HCT116 (cell line): Measurements from ENCODE around the gene ARHGAP19. TPM values are rescaled to one million over a fixed set of nuclear protein-coding genes. Genes with fewer than 3 reads are reported as not detected.

Experiments used
- ATAC-seq: fragments of 200-7000 bp; cut with Tn5 transposase; 2 replicates; pipeline ENCODE4 v1.9.1; 2020; ENCODE audit warnings: mild to moderate bottlenecking, moderate library complexity
- BruUV-seq: library from RNA; stranded (reverse); fragments of 400-500 nt; replicated peaks from 2 replicates; lab custom pipeline; 2021; lab: Mats Ljungman, UMichigan
- CTCF ChIA-PET: fragments of 300-600 bp; sonication (Branson Sonifier 250); formaldehyde crosslinking; loops from one replicate; lab custom pipeline; 2021; ENCODE audit warnings: antibody characterized with exemption; lab: Charles Lee
- POLR2A ChIA-PET: fragments of 300-600, 350-600 bp; sonication (Branson Sonifier 250); formaldehyde crosslinking; loops from one replicate; lab custom pipeline; 2021; ENCODE audit warnings: antibody characterized with exemption; lab: Charles Lee
- RAD21 ChIA-PET, 2 experiments: fragments of 300-600 bp; sonication (Branson Sonifier 250); formaldehyde crosslinking; loops; one replicate each; lab custom pipeline; 2023; ENCODE audit warnings: low total read pairs in 2 of 2; ENCODE audit not compliant: uncharacterized antibody in 2 of 2, unreplicated experiment in 2 of 2, low non-redundant PET in 1 of 2; lab: Charles Lee
- DNase-seq: peaks from one replicate; pipeline ENCODE4 v3.0.0-alpha.2; 2010; ENCODE audit warnings: low read depth, low spot score
- H2AFZ ChIP-seq: fragments of 200-600 bp; shearing (Covaris generic), sonication (generic); 2 replicates; pipeline ENCODE4 v1.6.1; 2017; ENCODE audit warnings: low read depth, mixed run types, mixed read lengths, antibody characterized with exemption, low read length; ENCODE audit not compliant: poor library complexity, severe bottlenecking
- H3K27ac ChIP-seq: 2 replicates; pipeline ENCODE4 v1.5.1; 2012; ENCODE audit warnings: low read depth, low read length
- H3K27me3 ChIP-seq: fragments of 200-600 bp; sonication (generic); 2 replicates; pipeline ENCODE4 v1.6.1; 2016; ENCODE audit warnings: mixed run types, low read length, mixed read lengths; ENCODE audit not compliant: insufficient read depth
- H3K36me3 ChIP-seq, 2 experiments: fragments of 200-500 bp in 1 of 2; fragments of 200-600 bp in 1 of 2; sonication (Bioruptor generic) in 1 of 2; sonication (generic) in 1 of 2; 2 replicates each; pipeline versions ENCODE4 v1.5.1 to v1.6.1; 2014 to 2016; ENCODE audit warnings: low read length in 2 of 2, inconsistent platforms in 1 of 2, mixed read lengths in 1 of 2, mixed run types in 1 of 2; ENCODE audit not compliant: insufficient read depth in 2 of 2, control insufficient read depth in 1 of 2
- H3K4me1 ChIP-seq, 2 experiments: fragments of 200-600 bp in 1 of 2; sonication (generic) in 1 of 2; 2 replicates each; pipeline versions ENCODE4 v1.5.1 to v1.6.1; 2012 to 2017; ENCODE audit warnings: low read length in 2 of 2, inconsistent platforms in 1 of 2, mild to moderate bottlenecking in 1 of 2, mixed read lengths in 1 of 2, mixed run types in 1 of 2, moderate library complexity in 1 of 2; ENCODE audit not compliant: insufficient read depth in 2 of 2, control insufficient read depth in 1 of 2
- H3K4me2 ChIP-seq: fragments of 200-600 bp; sonication (generic); 2 replicates; pipeline ENCODE4 v1.6.1; 2017; ENCODE audit warnings: mixed run types, low read length, mixed read lengths
- H3K4me3 ChIP-seq, 2 experiments: fragments of 200-600 bp in 1 of 2; sonication (generic) in 1 of 2; replicated peaks in 1 of 2; 2 replicates each; pipeline ENCODE4 v1.5.1; 2011 to 2016; ENCODE audit warnings: low read length in 2 of 2, control low read depth in 1 of 2, low read depth in 1 of 2, mild to moderate bottlenecking in 1 of 2, mixed read lengths in 1 of 2, mixed run types in 1 of 2
- H3K79me2 ChIP-seq: fragments of 200-600 bp; sonication (generic); 2 replicates; pipeline ENCODE4 v1.6.1; 2017; ENCODE audit warnings: mild to moderate bottlenecking, mixed run types, low read length, moderate library complexity, mixed read lengths; ENCODE audit not compliant: insufficient read depth
- H3K9ac ChIP-seq: fragments of 200-600 bp; sonication (generic); 2 replicates; pipeline ENCODE4 v1.6.1; 2016; ENCODE audit warnings: low read length, mixed read lengths
- H3K9me2 ChIP-seq: fragments of 200-600 bp; sonication (generic), shearing (Covaris generic); 2 replicates; pipeline ENCODE4 v1.6.1; 2017; ENCODE audit warnings: mixed run types, mild to moderate bottlenecking, moderate library complexity; ENCODE audit not compliant: insufficient read depth
- H3K9me3 ChIP-seq, 2 experiments: fragments of 200-500 bp in 1 of 2; fragments of 200-600 bp in 1 of 2; sonication (Bioruptor generic) in 1 of 2; sonication (generic) in 1 of 2; 2 replicates each; pipeline ENCODE4 v1.6.1; 2014 to 2017; ENCODE audit warnings: low read length in 2 of 2, mixed read lengths in 2 of 2, inconsistent platforms in 1 of 2, low read depth in 1 of 2, mild to moderate bottlenecking in 1 of 2, mixed run types in 1 of 2, moderate library complexity in 1 of 2; ENCODE audit not compliant: control insufficient read depth in 1 of 2, insufficient read depth in 1 of 2
- H4K20me1 ChIP-seq: fragments of 200-600 bp; sonication (generic), shearing (Covaris generic); 2 replicates; pipeline ENCODE4 v1.6.1; 2017; ENCODE audit warnings: mixed run types, mild to moderate bottlenecking, moderate library complexity; ENCODE audit not compliant: insufficient read depth
- CBX3 ChIP-seq: IDR thresholded peaks from 2 replicates; pipeline ENCODE4 v1.6.1; 2012; ENCODE audit warnings: low read depth
- EGR1 ChIP-seq: IDR thresholded peaks from 2 replicates; pipeline ENCODE4 v1.6.1; 2012; ENCODE audit warnings: low read depth
- JUND ChIP-seq: IDR thresholded peaks from 2 replicates; pipeline ENCODE4 v1.6.1; 2012
- POLR2A ChIP-seq: IDR thresholded peaks from 2 replicates; pipeline ENCODE4 v1.7.0; 2011; ENCODE audit warnings: borderline replicate concordance; ENCODE audit not compliant: insufficient read depth, insufficient read length; ENCODE audit errors: extremely low read depth
- POLR2AphosphoS5 ChIP-seq: IDR thresholded peaks from 2 replicates; pipeline ENCODE4 v1.6.1; 2011; ENCODE audit warnings: mild to moderate bottlenecking, low read depth, low read length, moderate library complexity
- SIN3A ChIP-seq: IDR thresholded peaks from 2 replicates; pipeline ENCODE4 v1.6.1; 2012; ENCODE audit warnings: low read depth
- ZFX ChIP-seq: fragments of 450-650 bp; IDR thresholded peaks from 2 replicates; pipeline ENCODE4 v1.6.1; 2017
- intact Hi-C: fragments of 100-400 bp; cut with micrococcal nuclease; formaldehyde crosslinking; loops from 2 replicates; pipeline ENCODE4 v1.10.0; 2022
- total RNA-seq: library from RNA; stranded (reverse); gene quantifications from one replicate; pipeline ENCODE4 v1.2.1, GENCODE V29; 2021; ENCODE audit not compliant: unreplicated experiment

ARHGAP19 gene
- total RNA-seq, 1 experiment from 2014 or later = 36.8 TPM

DNA sequence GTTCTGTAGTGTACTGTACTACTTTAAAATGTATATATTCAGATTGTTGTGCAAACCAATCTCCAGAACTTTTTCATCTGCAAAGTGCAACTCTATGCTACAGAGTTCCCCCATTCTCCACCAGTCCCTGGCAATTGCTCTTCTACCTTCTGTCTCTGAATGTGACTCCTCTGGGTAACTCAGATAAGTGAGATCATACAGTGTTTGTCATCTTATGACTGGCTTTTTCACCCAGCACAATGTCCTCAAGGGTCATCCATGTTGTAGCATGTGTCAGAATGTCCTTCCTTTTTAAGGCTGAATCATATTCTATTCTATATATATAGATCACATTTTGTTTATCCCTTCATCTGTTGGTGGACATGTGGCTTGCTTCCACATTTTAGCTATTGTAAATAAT is 117.5 kb downstream of the ARHGAP19 start:
- Histone ChIP-seq H3K9me3 (no peaks in the 10 kb centered on the region), H3K36me3 (no peaks in the 10 kb centered on the region), H3K79me2 (no peaks in the 10 kb centered on the region), H2AFZ (no peak overlapping the region), H3K9ac (no peak overlapping the region), H4K20me1 (no peaks in the 10 kb centered on the region), H3K4me1 (peaks cover 5 to 9% of the 10 kb centered on the region in 2 experiments; a peak in 3 of 4 replicates), H3K27ac (no peak overlapping the region), H3K4me2 (no peak overlapping the region), H3K4me3 (no peak overlapping the region), H3K27me3 (peaks cover 17% of the 10 kb centered on the region; the same call in 1 of the 2 replicates), H3K9me2 (no peaks in the 10 kb centered on the region)
- TF ChIP-seq JUND (no peak), CBX3 (no peak), EGR1 (no peak), POLR2AphosphoS5 (no peak), POLR2A (no peak), SIN3A (no peak)
- CTCF ChIA-PET = no interaction called here
- intact Hi-C loops = no loop called here
- RAD21 ChIA-PET = no interaction called here
- POLR2A ChIA-PET = no interaction called here
- DNase-seq (no peak), ATAC-seq (no peak)
- no TSS peak for BruUV-seq

DNA sequence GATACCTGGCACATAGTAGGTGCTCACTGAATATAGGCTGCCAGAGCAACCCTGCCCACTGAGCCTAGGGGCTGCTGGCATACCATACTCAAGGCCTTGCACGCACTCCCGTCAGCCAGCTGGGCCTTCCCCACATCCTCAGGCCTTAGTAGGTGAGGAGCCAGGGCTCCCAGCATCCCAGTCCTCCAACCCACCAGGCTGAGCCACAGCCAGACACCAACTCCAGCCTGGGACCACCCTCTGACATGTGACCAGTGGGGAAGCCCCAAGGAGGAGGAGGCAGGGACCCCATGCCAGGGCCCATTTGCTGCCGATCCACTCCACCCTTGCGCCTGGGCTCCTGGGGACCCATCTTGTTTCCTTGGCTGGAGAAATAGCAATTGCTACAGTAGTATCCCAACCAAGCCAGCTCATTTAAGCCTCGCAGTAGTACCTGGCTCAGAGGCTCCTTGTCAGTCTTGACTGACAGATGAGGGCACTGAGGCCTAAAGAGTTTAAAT is 118.1 kb downstream of the ARHGAP19 start:
- ATAC-seq = no peak
- H3K27me3 ChIP-seq = peaks cover 15% of the 10 kb centered on the region; the same call in 1 of the 2 replicates
- CTCF ChIA-PET = no interaction called here

More for the DNA sequence above, 118.1 kb downstream of the ARHGAP19 start:
- H3K4me3 ChIP-seq = no peak overlapping the region
- H3K9ac ChIP-seq = no peak overlapping the region
- no peak for DNase-seq
- POLR2A ChIA-PET = no interaction called here
- no peaks in the 10 kb centered on the region for H3K9me3 ChIP-seq
- RAD21 ChIA-PET = no interaction called here
- H3K4me1 ChIP-seq = peaks cover 4 to 5% of the 10 kb centered on the region in 2 experiments; a peak in 2 of 4 replicates
- no peak overlapping the region for H2AFZ ChIP-seq
- H4K20me1 ChIP-seq = no peaks in the 10 kb centered on the region
- no peak overlapping the region for H3K27ac ChIP-seq
- H3K36me3 ChIP-seq = no peaks in the 10 kb centered on the region
- no peaks in the 10 kb centered on the region for H3K79me2 ChIP-seq
- no peaks in the 10 kb centered on the region for H3K9me2 ChIP-seq
- TF ChIP-seq ZFX = no peak
- BruUV-seq = no TSS peak
- intact Hi-C loops = no loop called here
- no peak overlapping the region for H3K4me2 ChIP-seq
